ENCODE data around the gene NPIPB9. TPM values are rescaled to one million over a fixed set of nuclear protein-coding genes. Genes with fewer than 3 reads are reported as not detected.
"Not testable (repeated sequence)": the region's sequence is repeated elsewhere in the genome, so short reads cannot be mapped to it uniquely, and the experiment has no call there.

NPIPB9 gene
- polyA plus RNA-seq, 1 experiment = 0.35 TPM

DNA sequence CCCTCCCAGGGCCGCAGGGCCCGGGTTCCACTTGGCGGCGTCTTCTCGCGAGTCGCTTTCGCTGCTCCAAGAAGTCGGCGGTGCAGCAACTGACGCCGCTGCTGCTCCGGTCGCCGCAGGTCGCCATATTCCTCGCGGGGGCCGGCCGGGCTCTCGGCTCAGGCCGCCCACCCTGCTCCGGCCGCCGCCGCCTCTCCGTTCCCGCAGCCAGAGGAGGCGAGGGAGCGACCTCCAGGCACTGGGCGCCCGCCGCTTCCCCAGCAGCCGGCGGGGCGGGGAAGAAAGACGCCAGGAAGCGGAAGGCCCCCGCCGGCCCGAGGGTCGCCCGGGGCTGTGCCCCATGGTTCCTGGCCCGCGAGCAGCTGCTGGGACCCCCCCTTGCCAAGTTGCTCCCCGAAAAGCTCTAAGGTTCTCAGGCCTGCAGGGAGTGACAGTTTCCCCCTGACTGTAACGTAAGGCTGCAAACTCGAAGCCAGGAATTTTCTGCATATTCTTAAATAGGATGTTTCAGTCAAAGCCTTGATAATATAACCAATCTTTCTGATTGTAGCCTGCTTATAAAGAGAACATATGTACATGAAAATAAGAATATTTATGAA lies 1.0 kb upstream of the NPIPB9 start:
- CTCF ChIA-PET; POLR2A ChIA-PET; H3K27me3 ChIP-seq (ENCODE audit: control insufficient read depth, insufficient read depth, low read length); DNase-seq (ENCODE audit: low read depth, low spot score); H3K4me3 ChIP-seq (ENCODE audit: low read depth, low read length); H3K27ac ChIP-seq (ENCODE audit: low read depth, low read length); H3K9me3 ChIP-seq (ENCODE audit: control insufficient read depth, insufficient read depth, low read length): not testable (repeated sequence)

DNA sequence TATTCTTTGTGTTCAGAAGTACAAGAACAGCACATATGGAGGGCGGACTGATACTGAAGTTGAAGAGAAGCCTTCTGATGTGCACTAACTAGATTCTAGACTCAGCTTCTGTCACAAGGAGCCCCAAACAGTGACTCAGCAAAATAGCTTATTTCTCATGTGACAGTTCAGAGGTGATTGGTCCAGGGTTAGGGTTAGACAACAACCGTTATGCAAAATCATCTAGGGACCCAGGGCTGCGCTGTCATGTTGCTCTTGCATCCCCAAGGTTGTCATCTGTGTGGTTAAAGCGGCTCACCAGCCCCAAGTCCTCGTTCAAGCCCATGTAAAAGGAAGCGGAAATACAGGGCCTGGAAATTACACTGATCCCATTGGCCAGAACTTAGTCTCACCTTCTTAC lies 30.1 kb downstream of the NPIPB9 start:
- H3K27ac ChIP-seq (ENCODE audit: low read depth, low read length); POLR2A ChIA-PET; H3K4me3 ChIP-seq (ENCODE audit: low read depth, low read length); CTCF ChIA-PET; H3K9me3 ChIP-seq (ENCODE audit: control insufficient read depth, insufficient read depth, low read length); DNase-seq (ENCODE audit: low read depth, low spot score); H3K27me3 ChIP-seq (ENCODE audit: control insufficient read depth, insufficient read depth, low read length): not testable (repeated sequence)

- H3K4me3 ChIP-seq (ENCODE audit: low read depth, low read length); POLR2A ChIA-PET; DNase-seq (ENCODE audit: low read depth, low spot score); H3K9me3 ChIP-seq (ENCODE audit: control insufficient read depth, insufficient read depth, low read length); H3K27me3 ChIP-seq (ENCODE audit: control insufficient read depth, insufficient read depth, low read length); H3K27ac ChIP-seq (ENCODE audit: low read depth, low read length); CTCF ChIA-PET: not testable (repeated sequence)
These were observed 30.8 kb downstream of the NPIPB9 start for GRCh38 chr16:28782357-28782756.

- DNase-seq (ENCODE audit: low read depth, low spot score); H3K27me3 ChIP-seq (ENCODE audit: control insufficient read depth, insufficient read depth, low read length); CTCF ChIA-PET; H3K4me3 ChIP-seq (ENCODE audit: low read depth, low read length); H3K27ac ChIP-seq (ENCODE audit: low read depth, low read length); H3K9me3 ChIP-seq (ENCODE audit: control insufficient read depth, insufficient read depth, low read length); POLR2A ChIA-PET: not testable (repeated sequence)
These were observed 50.8 kb downstream of the NPIPB9 start for GRCh38 chr16:28802235-28803019.

GRCh38 chr16:28807445-28808120 lies 56.0 kb downstream of the NPIPB9 start:
- H3K27ac ChIP-seq (ENCODE audit: low read depth, low read length); CTCF ChIA-PET; H3K4me3 ChIP-seq (ENCODE audit: low read depth, low read length); DNase-seq (ENCODE audit: low read depth, low spot score); POLR2A ChIA-PET; H3K27me3 ChIP-seq (ENCODE audit: control insufficient read depth, insufficient read depth, low read length); H3K9me3 ChIP-seq (ENCODE audit: control insufficient read depth, insufficient read depth, low read length): not testable (repeated sequence)

DNA sequence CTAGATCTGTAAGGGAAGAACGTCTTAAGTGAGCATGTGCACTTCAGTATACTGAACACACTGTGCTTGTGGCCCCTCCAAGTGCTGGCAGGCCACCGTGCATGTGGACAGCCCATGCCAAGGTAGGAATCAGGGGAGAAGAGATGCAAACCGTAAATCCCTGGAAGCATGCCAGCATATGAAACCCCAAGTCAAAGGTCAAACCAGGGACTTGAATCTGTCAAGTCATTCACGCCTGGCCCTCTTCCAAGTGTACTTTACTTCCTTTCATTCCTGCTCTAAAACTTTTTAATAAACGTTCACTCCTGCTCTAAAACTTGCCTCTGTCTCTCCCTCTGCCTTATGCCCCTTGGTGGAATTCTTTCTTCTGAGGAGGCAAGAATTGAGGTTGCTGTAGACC lies 68.4 kb downstream of the NPIPB9 start:
- Histone ChIP-seq H3K9me3 (ENCODE audit: control insufficient read depth, insufficient read depth, low read length) (no peaks in the 10 kb centered on the region; the same call in 1 of the 2 replicates), H3K27me3 (ENCODE audit: control insufficient read depth, insufficient read depth, low read length) (no peaks in the 10 kb centered on the region), H3K4me3 (ENCODE audit: low read depth, low read length) (no peak overlapping the region), H3K27ac (ENCODE audit: low read depth, low read length) (no peak overlapping the region)
- POLR2A ChIA-PET = no interaction called here
- DNase-seq (ENCODE audit: low read depth, low spot score) = no peak
- CTCF ChIA-PET = no interaction called here
- TF ChIP-seq, protein P1, sequence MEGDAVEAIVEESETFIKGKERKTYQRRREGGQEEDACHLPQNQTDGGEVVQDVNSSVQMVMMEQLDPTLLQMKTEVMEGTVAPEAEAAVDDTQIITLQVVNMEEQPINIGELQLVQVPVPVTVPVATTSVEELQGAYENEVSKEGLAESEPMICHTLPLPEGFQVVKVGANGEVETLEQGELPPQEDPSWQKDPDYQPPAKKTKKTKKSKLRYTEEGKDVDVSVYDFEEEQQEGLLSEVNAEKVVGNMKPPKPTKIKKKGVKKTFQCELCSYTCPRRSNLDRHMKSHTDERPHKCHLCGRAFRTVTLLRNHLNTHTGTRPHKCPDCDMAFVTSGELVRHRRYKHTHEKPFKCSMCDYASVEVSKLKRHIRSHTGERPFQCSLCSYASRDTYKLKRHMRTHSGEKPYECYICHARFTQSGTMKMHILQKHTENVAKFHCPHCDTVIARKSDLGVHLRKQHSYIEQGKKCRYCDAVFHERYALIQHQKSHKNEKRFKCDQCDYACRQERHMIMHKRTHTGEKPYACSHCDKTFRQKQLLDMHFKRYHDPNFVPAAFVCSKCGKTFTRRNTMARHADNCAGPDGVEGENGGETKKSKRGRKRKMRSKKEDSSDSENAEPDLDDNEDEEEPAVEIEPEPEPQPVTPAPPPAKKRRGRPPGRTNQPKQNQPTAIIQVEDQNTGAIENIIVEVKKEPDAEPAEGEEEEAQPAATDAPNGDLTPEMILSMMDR (IDR thresholded peaks at IDR 0.05; ENCODE audit: low read depth, low read length) = no peak

DNA sequence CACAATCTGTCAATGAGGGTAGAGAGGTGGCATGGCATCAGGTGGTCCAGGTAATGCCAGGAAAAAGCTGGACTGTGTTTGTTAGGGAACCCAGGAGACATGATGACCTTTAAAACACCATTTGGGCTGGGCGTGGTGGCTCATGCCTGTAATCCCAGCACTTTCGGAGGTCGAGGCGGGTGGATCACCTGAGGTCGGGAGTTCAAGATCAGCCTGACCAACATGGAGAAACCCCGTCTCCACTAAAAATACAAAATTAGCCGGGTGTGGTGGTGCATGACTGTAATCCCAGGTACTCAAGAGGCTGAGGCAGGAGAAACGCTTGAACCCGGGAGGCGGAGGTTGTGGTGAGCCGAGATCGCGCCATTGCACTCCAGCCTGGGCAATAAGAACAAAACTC lies 69.0 kb downstream of the NPIPB9 start:
- POLR2A ChIA-PET; DNase-seq (ENCODE audit: low read depth, low spot score); H3K27me3 ChIP-seq (ENCODE audit: control insufficient read depth, insufficient read depth, low read length); H3K27ac ChIP-seq (ENCODE audit: low read depth, low read length); H3K9me3 ChIP-seq (ENCODE audit: control insufficient read depth, insufficient read depth, low read length); H3K4me3 ChIP-seq (ENCODE audit: low read depth, low read length): not testable (repeated sequence)
- CTCF ChIA-PET = interaction anchor here (2.1 kb wide), 1 partner anchor 125 kb away, joined by 10 read pairs; no protein-coding TSS in a partner anchor

All from AG04450 (cell line).